ENCODE measurements around the gene DTNB.
A peak's percentile ranks its signal among the peaks of the same experiment; 100 is the strongest.
"Not testable (repeated sequence)": the region's sequence is repeated elsewhere in the genome, so short reads cannot be mapped to it uniquely, and the experiment has no call there.

DTNB gene

DNA sequence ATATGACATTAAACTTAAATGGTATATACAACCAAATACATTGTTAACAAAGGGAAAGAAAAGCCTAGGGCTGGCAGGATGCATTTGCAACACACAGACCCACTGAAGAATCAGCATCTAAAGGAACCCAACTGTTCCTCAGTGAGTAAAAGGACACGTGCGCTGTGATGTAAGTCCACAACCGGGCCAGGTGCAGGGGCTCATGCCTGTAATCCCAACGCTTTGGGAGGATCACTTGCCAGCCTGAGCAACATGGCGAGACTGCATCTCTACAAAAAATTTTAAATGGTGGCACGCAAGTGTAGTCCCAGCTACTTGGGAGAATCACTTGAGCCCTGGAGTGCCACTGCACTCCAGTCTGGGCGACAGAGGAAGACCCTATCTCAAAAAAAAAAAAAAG, 3.9 kb downstream of the DTNB start:
- TF ChIP-seq, protein P1, sequence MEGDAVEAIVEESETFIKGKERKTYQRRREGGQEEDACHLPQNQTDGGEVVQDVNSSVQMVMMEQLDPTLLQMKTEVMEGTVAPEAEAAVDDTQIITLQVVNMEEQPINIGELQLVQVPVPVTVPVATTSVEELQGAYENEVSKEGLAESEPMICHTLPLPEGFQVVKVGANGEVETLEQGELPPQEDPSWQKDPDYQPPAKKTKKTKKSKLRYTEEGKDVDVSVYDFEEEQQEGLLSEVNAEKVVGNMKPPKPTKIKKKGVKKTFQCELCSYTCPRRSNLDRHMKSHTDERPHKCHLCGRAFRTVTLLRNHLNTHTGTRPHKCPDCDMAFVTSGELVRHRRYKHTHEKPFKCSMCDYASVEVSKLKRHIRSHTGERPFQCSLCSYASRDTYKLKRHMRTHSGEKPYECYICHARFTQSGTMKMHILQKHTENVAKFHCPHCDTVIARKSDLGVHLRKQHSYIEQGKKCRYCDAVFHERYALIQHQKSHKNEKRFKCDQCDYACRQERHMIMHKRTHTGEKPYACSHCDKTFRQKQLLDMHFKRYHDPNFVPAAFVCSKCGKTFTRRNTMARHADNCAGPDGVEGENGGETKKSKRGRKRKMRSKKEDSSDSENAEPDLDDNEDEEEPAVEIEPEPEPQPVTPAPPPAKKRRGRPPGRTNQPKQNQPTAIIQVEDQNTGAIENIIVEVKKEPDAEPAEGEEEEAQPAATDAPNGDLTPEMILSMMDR (IDR thresholded peaks at IDR 0.05; ENCODE audit: low read depth, low read length), result no peak
- DNase-seq (ENCODE audit: extremely low read depth, low read depth), result no peak

DNA sequence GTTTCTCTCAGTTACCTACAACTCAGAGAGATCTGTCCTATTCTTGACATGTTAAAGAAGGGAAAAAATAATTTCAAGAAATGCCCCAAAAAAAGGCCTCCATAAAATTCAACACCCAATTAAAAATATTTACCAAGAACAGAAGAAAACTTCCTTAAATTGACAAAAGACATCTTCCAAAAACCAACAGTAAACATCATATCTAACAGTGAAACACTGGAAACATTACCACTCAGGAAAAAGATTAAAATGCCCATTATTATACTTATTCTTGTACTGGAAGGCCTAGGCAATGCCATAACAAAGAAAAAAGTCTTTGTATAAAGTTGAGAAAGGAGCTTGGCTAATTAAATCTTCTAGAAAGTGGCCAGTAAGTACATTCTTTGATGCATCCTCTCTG, 7.2 kb downstream of the DTNB start:
- TF ChIP-seq, protein P1 (IDR thresholded peaks at IDR 0.05; ENCODE audit: low read depth, low read length), result no peak
- no peak for DNase-seq (ENCODE audit: extremely low read depth, low read depth)

DNA sequence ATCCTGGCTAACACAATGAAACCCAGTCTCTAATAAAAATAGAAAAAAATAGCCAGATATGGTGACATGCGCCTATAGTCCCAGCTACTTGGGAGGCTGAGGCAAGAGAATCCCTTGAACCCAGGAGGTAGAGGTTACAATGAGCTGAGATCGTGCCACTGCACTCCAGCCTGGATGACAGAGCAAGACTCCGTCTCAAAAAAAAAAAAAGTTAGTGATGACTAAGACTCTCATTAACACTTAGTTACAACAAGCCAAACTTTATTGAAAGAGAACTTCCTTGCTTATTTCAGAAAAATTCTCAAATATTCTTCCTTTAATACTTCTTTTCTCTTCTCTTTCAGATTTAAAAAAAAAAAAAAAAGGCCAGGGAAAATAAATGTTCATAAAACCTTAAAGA, 7.9 kb downstream of the DTNB start:
- not testable (repeated sequence) for DNase-seq (ENCODE audit: extremely low read depth, low read depth)

DNA sequence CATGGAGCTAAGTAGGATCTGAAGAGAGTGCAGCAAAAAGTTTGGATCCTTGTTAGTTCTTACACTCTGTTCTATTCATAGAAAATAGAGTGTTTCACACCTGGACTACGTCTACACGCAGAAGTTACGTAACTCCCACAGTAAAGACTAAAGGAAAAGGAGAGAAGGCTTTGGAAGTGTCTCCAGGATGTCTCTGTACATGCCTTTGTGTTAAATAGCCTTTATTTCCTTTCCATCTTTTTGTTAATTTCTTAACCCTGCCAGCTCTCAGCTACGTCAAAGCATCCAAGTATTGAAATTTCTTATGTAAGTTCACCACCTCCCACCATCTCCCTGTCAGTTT, 8.4 kb downstream of the DTNB start:
- DNase-seq (ENCODE audit: extremely low read depth, low read depth), result no peak
- TF ChIP-seq, protein P1 (IDR thresholded peaks at IDR 0.05; ENCODE audit: low read depth, low read length), result no peak

DNA sequence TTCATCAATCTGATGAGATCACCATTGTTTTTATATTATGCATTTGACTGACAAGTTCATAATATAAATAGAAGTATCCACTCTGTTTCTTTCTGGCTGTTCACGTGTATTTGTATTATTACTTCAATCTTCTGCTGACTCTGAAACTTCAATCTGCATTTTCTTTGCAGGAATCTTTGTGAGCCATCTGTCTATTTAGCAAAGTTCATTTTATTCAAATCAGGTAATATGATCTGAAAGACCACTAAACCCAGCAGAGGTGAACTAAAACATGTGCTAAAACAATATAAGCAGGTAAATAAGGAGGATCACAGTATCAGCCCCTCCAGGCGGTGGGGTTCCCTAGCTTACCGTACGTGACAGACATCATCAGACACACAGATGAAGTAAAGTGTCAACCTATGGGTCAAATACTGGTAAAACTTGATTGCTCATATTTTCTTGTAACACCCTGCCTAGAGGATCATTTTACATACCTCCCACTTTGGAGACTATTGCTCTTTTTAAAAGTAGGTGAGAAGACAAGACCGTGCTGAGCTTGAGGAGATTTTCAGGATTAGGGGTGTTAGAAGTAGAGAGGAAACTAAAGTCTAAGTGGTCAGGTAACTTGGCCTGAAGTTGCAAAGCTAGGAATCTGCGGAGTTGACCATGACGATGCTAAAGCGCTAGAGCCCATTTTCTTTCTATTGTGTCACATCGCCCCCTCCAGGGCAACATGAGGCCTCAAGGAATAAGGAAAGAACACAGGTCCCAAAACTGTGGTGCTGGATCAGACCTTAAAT, 9.0 kb downstream of the DTNB start:
- TF ChIP-seq, protein P1 (IDR thresholded peaks at IDR 0.05; ENCODE audit: low read depth, low read length), result peak; percentile 79
- DNase-seq (ENCODE audit: extremely low read depth, low read depth), result peak; percentile 43

DNA sequence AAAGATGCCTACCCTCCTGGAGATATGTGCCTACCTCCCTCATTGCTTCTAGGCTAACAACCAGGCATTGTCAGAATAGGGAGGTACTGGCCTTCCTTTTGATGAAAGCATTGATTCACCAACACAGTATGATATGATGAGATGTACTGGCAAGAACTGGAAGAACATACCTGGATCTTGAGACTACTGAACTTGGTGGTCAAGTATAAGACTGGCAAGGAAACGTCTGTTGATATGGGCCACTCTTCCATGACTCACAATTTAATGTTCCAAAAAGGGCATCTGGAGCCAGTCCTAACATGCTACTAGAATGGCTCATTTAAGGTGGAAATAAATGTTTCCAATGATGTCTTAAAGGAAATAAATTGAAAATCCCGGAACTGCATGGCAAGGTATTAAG, 18.1 kb downstream of the DTNB start:
- no peak for DNase-seq (ENCODE audit: extremely low read depth, low read depth)
- TF ChIP-seq, protein P1 (IDR thresholded peaks at IDR 0.05; ENCODE audit: low read depth, low read length), result no peak

DNA sequence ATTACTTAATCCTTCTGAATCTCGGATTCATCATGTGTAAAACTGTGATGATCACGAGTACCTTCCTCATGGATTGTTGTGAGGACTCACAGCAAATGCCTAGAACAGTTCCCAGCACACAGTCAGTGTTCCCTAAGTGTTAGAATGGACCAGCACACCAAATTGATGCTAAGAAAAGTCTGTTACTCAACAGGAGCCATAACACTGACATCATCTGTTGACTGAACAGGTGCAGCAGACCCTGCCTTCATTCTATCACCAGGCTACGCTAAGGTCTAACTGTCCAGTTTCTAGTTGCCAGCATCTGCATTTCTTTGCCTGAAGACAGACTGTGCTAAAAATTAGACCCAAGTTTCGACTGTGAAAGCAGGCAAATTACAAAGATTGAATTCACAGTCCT, 18.6 kb downstream of the DTNB start:
- no peak for DNase-seq (ENCODE audit: extremely low read depth, low read depth)
- TF ChIP-seq, protein P1 (IDR thresholded peaks at IDR 0.05; ENCODE audit: low read depth, low read length), result no peak
